WERI-Rb-1 (cell line): ENCODE results near the gene TMEM117.

Source experiments
- DNase-seq: peaks from one replicate; pipeline ENCODE4 v3.0.0-alpha.2; 2020
- H3K27ac ChIP-seq: fragments of 250-450 bp; sonication (Bioruptor Pico); 2 replicates; pipeline ENCODE4 v1.5.1; 2020; ENCODE audit warnings: mild to moderate bottlenecking, moderate library complexity
- H3K27me3 ChIP-seq: fragments of 250-450 bp; sonication (Bioruptor Pico); 2 replicates; pipeline ENCODE4 v1.5.1; 2021; ENCODE audit warnings: mild to moderate bottlenecking, low read depth, moderate library complexity; ENCODE audit not compliant: insufficient read depth, severe bottlenecking
- H3K36me3 ChIP-seq: fragments of 250-450 bp; sonication (Bioruptor Pico); 2 replicates; pipeline ENCODE4 v1.5.1; 2020; ENCODE audit warnings: mild to moderate bottlenecking, moderate library complexity
- H3K4me3 ChIP-seq: 2 replicates; pipeline ENCODE4 v1.5.1; 2011; ENCODE audit warnings: low read depth, mild to moderate bottlenecking, control low read depth, low read length
- H3K9me3 ChIP-seq: fragments of 250-450 bp; sonication (Bioruptor Pico); 2 replicates; pipeline ENCODE4 v1.5.1; 2021; ENCODE audit warnings: mild to moderate bottlenecking, moderate library complexity; ENCODE audit not compliant: severe bottlenecking
- CTCF ChIP-seq: IDR thresholded peaks from 2 replicates; pipeline ENCODE4 v1.5.1; 2011; ENCODE audit warnings: low read depth, mild to moderate bottlenecking, control low read depth, inconsistent platforms, low read length

TMEM117 gene

GRCh38 chr12:44101475-44101874 is 265.6 kb downstream of the TMEM117 start:
- no peak for TF ChIP-seq CTCF
- Histone ChIP-seq H3K9me3 (no peaks in the 10 kb centered on the region), H3K27me3 (no peaks in the 10 kb centered on the region), H3K36me3 (no peaks in the 10 kb centered on the region), H3K4me3 (no peak overlapping the region), H3K27ac (no peak overlapping the region)
- DNase-seq, result no peak

GRCh38 chr12:44114906-44115305 is 279.0 kb downstream of the TMEM117 start:
- TF ChIP-seq CTCF, result no peak
- H3K4me3 ChIP-seq, result no peak overlapping the region
- no peaks in the 10 kb centered on the region for H3K9me3 ChIP-seq
- no peak overlapping the region for H3K27ac ChIP-seq
- DNase-seq, result no peak
- H3K27me3 ChIP-seq, result no peaks in the 10 kb centered on the region
- no peaks in the 10 kb centered on the region for H3K36me3 ChIP-seq

DNA sequence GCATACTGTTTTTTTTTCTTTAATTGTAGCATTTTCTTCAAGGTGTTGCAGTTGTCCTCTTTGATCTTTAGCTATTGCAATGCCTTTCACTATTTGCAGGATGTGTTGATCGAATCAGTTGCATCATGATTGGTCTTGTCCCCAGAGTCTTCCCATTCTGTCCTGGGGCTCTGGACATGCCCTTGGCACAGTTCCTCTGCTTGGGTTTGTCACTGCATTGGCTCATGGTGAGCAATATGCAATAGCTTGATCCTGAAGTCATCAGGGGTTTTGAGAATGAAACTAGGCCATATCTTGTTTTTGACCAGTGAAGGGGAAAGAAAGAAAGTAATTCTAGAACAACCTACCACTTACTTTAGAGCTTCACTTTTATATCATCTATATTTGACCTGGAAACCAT is 281.5 kb downstream of the TMEM117 start:
- H3K27ac ChIP-seq, result no peak overlapping the region
- H3K4me3 ChIP-seq, result no peak overlapping the region
- no peaks in the 10 kb centered on the region for H3K36me3 ChIP-seq
- no peaks in the 10 kb centered on the region for H3K27me3 ChIP-seq
- DNase-seq, result no peak
- no peaks in the 10 kb centered on the region for H3K9me3 ChIP-seq
- TF ChIP-seq CTCF, result no peak

DNA sequence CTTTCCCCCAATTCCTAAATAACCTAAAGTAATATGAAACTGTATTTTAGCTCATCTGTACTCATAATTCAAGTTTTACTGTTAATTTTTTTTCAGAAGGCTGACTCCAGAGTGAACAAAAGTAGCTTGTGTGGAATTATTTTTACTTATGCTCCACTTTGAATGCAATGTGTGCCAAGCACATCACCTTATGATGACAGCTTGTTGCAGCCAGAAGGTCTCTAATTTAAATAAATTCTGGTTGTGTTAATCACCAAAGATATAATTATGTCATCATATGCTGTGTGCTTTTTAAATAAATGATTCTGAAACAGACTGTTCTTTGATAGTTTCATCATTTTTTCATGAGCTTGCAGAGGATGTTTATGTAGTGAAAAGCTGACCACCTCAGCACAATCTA is 283.1 kb downstream of the TMEM117 start:
- Histone ChIP-seq H3K27ac (no peak overlapping the region), H3K4me3 (no peak overlapping the region), H3K36me3 (no peaks in the 10 kb centered on the region), H3K9me3 (no peaks in the 10 kb centered on the region), H3K27me3 (no peaks in the 10 kb centered on the region)
- DNase-seq, result no peak
- no peak for TF ChIP-seq CTCF

DNA sequence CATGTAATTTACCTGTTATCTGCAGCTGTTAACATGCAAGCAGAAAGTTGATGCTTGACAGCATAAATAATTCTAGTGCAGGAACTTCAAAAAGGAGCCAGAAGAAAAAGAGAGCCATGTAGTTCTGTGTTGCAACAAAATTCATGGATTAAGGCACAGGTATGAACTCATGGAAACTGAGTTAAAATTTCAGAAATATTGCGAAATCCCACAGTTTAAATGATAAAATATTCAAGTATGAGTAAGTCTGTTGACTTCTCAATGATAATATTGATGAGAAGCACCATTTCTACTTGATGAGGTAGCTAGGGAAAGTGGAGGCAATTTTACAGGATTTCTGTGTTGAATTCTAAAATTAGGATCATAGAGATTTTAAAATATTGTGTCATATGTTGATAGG is 290.9 kb downstream of the TMEM117 start:
- DNase-seq, result no peak
- H3K27ac ChIP-seq, result no peak overlapping the region
- H3K27me3 ChIP-seq, result no peaks in the 10 kb centered on the region
- H3K36me3 ChIP-seq, result no peaks in the 10 kb centered on the region
- H3K9me3 ChIP-seq, result no peaks in the 10 kb centered on the region
- H3K4me3 ChIP-seq, result no peak overlapping the region
- no peak for TF ChIP-seq CTCF

DNA sequence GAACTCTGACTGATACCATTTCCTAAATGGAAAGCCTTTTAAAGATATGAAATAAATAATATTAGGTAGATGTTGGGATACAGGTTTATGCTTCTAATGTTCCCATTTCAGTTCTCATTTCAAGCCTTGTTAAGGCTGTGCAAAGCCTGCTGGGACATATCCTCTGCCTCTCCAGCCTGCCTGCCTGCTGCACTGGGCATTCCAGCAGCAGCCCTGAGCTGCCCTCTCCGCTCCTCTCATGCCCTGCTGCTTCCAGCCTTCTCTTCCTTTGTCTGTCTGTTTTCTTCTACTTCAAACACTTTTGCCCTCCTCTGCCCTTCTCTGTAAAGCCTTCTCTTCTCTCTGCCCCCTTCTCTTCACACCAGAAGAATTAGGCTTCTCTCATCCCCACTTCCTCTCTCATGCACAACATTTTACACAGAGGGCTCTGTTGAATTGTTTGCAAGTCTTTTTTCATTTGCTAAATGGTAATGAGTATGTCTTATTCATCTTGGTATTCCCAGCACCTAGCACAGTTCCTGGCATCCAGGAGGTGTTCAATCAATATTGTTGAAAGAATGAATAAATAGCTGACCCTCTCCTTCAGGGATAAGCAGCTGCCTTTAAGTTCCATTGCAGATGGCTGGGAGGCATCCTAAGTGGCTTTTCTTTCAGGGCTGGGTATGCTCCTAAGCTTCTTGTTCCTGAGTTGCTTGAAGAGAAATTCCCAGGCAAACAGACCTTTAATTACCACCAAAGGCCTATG is 292.3 kb downstream of the TMEM117 start:
- H3K9me3 ChIP-seq, result no peaks in the 10 kb centered on the region
- H3K4me3 ChIP-seq, result no peak overlapping the region
- TF ChIP-seq CTCF, result no peak
- no peak overlapping the region for H3K27ac ChIP-seq
- peak; percentile 29 for DNase-seq
- H3K36me3 ChIP-seq, result no peaks in the 10 kb centered on the region
- H3K27me3 ChIP-seq, result no peaks in the 10 kb centered on the region
